CD4-positive, alpha-beta T cell (primary cell): Measurements from ENCODE around the gene UBE4B. TPM values are rescaled to one million over a fixed set of nuclear protein-coding genes. Genes with fewer than 3 reads are reported as not detected.
"Not testable (repeated sequence)": the region's sequence is repeated elsewhere in the genome, so short reads cannot be mapped to it uniquely, and the experiment has no call there.

Experiments used
- ATAC-seq: fragments of 200-7000 bp; cut with Tn5 transposase; one replicate; pipeline ENCODE4 v1.10.0; 2022; ENCODE audit warnings: mild to moderate bottlenecking; ENCODE audit not compliant: poor library complexity
- CTCF ChIA-PET: fragments of 350-600 bp; sonication (Branson Sonifier 250); formaldehyde crosslinking; loops from one replicate; lab custom pipeline; 2021; ENCODE audit warnings: antibody characterized with exemption, inconsistent platforms; lab: Charles Lee
- POLR2A ChIA-PET: fragments of 350-600 bp; sonication (Branson Sonifier 250); formaldehyde crosslinking; loops from one replicate; lab custom pipeline; 2021; ENCODE audit warnings: antibody characterized with exemption, inconsistent platforms; lab: Charles Lee
- DNase-seq, 14 experiments: peaks; one replicate each; pipeline ENCODE4 v3.0.0-alpha.2; 2013 to 2020; ENCODE audit warnings: mixed read lengths in 2 of 14
- H3K27ac ChIP-seq, 2 donors: one replicate each; pipeline versions ENCODE4 v1.5.1 to v1.7.0; 2013; ENCODE audit warnings: low read length in 2 of 2, low read depth in 1 of 2, mild to moderate bottlenecking in 1 of 2
- H3K27me3 ChIP-seq, 2 experiments: 1 replicate in 1 of 2; 2 replicates in 1 of 2; pipeline versions ENCODE4 v1.6.1 to v1.7.0; 2013; ENCODE audit warnings: low read length in 2 of 2, control low read depth in 1 of 2, mild to moderate bottlenecking in 1 of 2, moderate library complexity in 1 of 2; ENCODE audit not compliant: insufficient read depth in 2 of 2, control insufficient read depth in 1 of 2
- H3K36me3 ChIP-seq: one replicate; pipeline ENCODE4 v1.6.1; 2013; ENCODE audit warnings: low read length, control low read depth; ENCODE audit not compliant: insufficient read depth
- H3K4me1 ChIP-seq: one replicate; pipeline ENCODE4 v1.6.1; 2013; ENCODE audit warnings: low read length, control low read depth; ENCODE audit not compliant: insufficient read depth
- H3K4me3 ChIP-seq: one replicate; pipeline ENCODE4 v1.5.1; 2013; ENCODE audit warnings: mild to moderate bottlenecking, low read length, moderate library complexity
- H3K9me3 ChIP-seq, 2 experiments: 1 replicate in 1 of 2; 2 replicates in 1 of 2; pipeline versions ENCODE4 v1.6.1 to v1.7.0; 2013; ENCODE audit warnings: low read length in 2 of 2, mild to moderate bottlenecking in 2 of 2, control low read depth in 1 of 2, moderate library complexity in 1 of 2; ENCODE audit not compliant: control insufficient read depth in 1 of 2, insufficient read depth in 1 of 2
- H3K27ac Mint-ChIP-seq: one replicate; pipeline ENCODE4 v1.8.0; 2020; ENCODE audit warnings: mixed read lengths
- H3K27me3 Mint-ChIP-seq: one replicate; pipeline ENCODE4 v1.8.0; 2021; ENCODE audit warnings: mixed read lengths
- H3K36me3 Mint-ChIP-seq: one replicate; pipeline ENCODE4 v1.8.0; 2021; ENCODE audit warnings: low read depth, mixed read lengths
- H3K4me1 Mint-ChIP-seq: one replicate; pipeline ENCODE4 v1.8.0; 2021; ENCODE audit warnings: low read depth, mixed read lengths
- H3K4me3 Mint-ChIP-seq: one replicate; pipeline ENCODE4 v1.8.0; 2020; ENCODE audit warnings: mild to moderate bottlenecking, mixed read lengths
- H3K9me3 Mint-ChIP-seq: one replicate; pipeline ENCODE4 v1.8.0; 2020; ENCODE audit warnings: mixed read lengths
- intact Hi-C, 2 experiments: fragments of 100-400 bp; cut with DNase I in 1 of 2; cut with micrococcal nuclease in 1 of 2; formaldehyde crosslinking; loops; one replicate each; pipeline versions ENCODE4 v1.15.1 to v1.9.0; 2023 to 2025; cut with DNase I, micrococcal nuclease
- total RNA-seq, 174 experiments: library from RNA in 2 of 174; stranded (reverse) in 2 of 174; gene quantifications; one replicate each; pipeline ENCODE4 v1.2.3 and lab custom pipeline; 2021 to 2026
- TF ChIP-seq, protein P1 (sequence below): fragments of 200-600 bp; IDR thresholded peaks from one replicate; pipeline ENCODE4 v1.8.0; 2022; ENCODE audit warnings: antibody characterized with exemption, mild to moderate bottlenecking

Gene UBE4B
- total RNA-seq, 2 experiments from 2014 or later: 27.9 to 28.7 TPM

DNA sequence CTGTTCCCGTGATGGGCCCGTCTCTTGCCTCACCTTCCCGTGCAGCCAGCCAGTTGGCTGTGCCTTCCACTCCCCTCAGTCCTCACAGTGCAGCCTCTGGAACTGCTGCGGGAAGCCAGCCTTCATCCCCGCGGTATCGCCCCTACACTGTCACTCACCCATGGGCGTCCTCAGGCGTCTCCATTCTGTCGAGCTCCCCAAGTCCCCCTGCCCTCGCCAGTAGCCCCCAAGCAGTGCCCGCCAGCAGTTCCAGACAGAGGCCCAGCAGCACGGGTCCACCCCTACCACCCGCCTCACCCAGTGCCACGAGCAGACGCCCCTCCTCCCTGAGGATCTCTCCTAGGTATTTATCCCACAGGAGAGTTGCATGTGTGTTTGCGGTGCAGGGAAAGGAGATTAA, 73.5 kb downstream of the UBE4B start:
- H3K27me3 Mint-ChIP-seq: no peaks in the 10 kb centered on the region
- H3K4me3 Mint-ChIP-seq: no peak overlapping the region
- Histone ChIP-seq H3K36me3 (peaks cover 63% of the 10 kb centered on the region), H3K27ac (no peak overlapping the region), H3K4me3 (no peak overlapping the region), H3K4me1 (no peaks in the 10 kb centered on the region), H3K27me3 (no peaks in the 10 kb centered on the region), H3K9me3 (no peaks in the 10 kb centered on the region)
- TF ChIP-seq, protein P1, sequence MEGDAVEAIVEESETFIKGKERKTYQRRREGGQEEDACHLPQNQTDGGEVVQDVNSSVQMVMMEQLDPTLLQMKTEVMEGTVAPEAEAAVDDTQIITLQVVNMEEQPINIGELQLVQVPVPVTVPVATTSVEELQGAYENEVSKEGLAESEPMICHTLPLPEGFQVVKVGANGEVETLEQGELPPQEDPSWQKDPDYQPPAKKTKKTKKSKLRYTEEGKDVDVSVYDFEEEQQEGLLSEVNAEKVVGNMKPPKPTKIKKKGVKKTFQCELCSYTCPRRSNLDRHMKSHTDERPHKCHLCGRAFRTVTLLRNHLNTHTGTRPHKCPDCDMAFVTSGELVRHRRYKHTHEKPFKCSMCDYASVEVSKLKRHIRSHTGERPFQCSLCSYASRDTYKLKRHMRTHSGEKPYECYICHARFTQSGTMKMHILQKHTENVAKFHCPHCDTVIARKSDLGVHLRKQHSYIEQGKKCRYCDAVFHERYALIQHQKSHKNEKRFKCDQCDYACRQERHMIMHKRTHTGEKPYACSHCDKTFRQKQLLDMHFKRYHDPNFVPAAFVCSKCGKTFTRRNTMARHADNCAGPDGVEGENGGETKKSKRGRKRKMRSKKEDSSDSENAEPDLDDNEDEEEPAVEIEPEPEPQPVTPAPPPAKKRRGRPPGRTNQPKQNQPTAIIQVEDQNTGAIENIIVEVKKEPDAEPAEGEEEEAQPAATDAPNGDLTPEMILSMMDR: no peak
- POLR2A ChIA-PET: no interaction called here
- no peaks in the 10 kb centered on the region for H3K9me3 Mint-ChIP-seq
- intact Hi-C loops: no loop called here
- no peak overlapping the region for H3K27ac Mint-ChIP-seq
- H3K4me1 Mint-ChIP-seq: no peaks in the 10 kb centered on the region
- ATAC-seq: no peak
- CTCF ChIA-PET: no interaction called here
- DNase-seq: peak in 1 of 14 experiments; percentile 10
- H3K36me3 Mint-ChIP-seq: peaks cover 91% of the 10 kb centered on the region

DNA sequence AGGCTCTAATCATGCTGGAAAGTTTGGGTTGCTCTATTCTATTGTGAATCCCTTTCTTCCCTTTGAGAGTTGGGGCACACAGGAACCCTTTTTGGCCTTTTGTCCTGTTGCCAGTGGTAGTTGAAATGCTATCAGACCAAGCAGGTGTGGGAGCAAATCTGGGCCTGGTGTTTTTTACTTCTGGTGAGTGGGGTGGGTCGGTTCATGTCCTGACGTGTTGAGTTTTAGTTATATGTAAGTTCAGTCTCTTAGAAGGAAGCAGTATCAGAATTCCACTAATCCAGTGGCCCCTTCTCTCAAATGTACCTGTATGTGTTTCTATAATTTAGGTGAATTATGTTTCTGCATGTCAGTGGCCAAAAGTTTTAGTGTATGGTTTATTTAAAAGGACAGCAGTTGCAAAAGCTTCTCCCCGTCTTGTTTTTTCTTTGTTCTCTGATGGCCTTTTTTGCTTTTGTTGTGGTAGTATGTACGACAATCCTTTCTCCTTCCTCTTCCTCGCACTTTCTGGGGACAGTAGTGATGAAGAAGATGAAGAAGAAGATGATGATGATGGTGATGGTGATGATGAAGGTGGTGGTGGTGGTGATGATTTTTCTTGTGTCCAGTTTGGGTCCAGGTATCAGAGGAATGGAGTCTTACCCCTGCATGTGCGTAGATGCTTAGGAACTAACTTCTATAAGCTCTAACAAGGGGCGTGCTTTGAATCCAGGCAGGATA, 74.2 kb downstream of the UBE4B start:
- no peaks in the 10 kb centered on the region for H3K4me1 Mint-ChIP-seq

DNA sequence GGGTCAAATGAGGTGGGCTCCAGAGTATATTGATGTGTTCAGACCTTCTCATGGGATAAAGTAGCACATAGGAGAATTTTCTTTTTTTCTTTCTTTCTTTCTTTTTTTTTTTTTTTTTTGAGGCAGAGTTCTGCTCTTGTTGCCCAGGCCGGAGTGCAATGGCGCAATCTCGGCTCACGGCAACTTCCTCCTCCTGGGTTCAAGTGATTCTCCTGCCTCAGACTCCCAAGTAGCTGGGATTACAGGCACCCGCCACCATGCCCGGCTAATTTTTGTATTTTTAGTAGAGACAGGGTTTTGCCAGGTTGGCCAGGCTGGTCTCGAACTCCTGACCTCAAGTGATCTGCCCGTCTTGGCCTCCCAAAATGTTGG, 74.7 kb downstream of the UBE4B start:
- peaks cover 86% of the 10 kb centered on the region for H3K36me3 Mint-ChIP-seq
- H3K27me3 ChIP-seq, H3K4me1 Mint-ChIP-seq, ATAC-seq, H3K27me3 Mint-ChIP-seq, H3K27ac Mint-ChIP-seq, H3K4me3 Mint-ChIP-seq, intact Hi-C loops, H3K9me3 Mint-ChIP-seq, DNase-seq, H3K9me3 ChIP-seq, CTCF ChIA-PET, H3K4me3 ChIP-seq, H3K4me1 ChIP-seq, H3K27ac ChIP-seq, POLR2A ChIA-PET: not testable (repeated sequence)
- H3K36me3 ChIP-seq: peaks cover 66% of the 10 kb centered on the region

More for the DNA sequence above, 74.2 kb downstream of the UBE4B start:
- H3K36me3 Mint-ChIP-seq: peaks cover 89% of the 10 kb centered on the region
- no peak overlapping the region for H3K4me3 Mint-ChIP-seq
- ChIA-PET POLR2A (no interaction called here), CTCF (no interaction called here)
- Histone ChIP-seq H3K36me3 (peaks cover 66% of the 10 kb centered on the region), H3K4me3 (no peak overlapping the region), H3K27ac (no peak overlapping the region), H3K4me1 (no peaks in the 10 kb centered on the region), H3K9me3 (no peaks in the 10 kb centered on the region), H3K27me3 (no peaks in the 10 kb centered on the region)
- TF ChIP-seq, protein P1: no peak
- H3K27ac Mint-ChIP-seq: no peak overlapping the region
- no peaks in the 10 kb centered on the region for H3K9me3 Mint-ChIP-seq
- intact Hi-C loops: no loop called here
- H3K27me3 Mint-ChIP-seq: no peaks in the 10 kb centered on the region
- DNase-seq (no peak), ATAC-seq (no peak)
